BLaER1 treated with 17β-estradiol and CSF1 and Interleukin-3, amounts not matched to agents 10 nM and 100 nM (cell line): ENCODE data around the gene CCDC57.
"Not testable (repeated sequence)": the region's sequence is repeated elsewhere in the genome, so short reads cannot be mapped to it uniquely, and the experiment has no call there.

ENCODE experiments used
- H3K27ac ChIP-seq, 11 experiments: shearing (Covaris generic); formaldehyde crosslinking; 2 replicates each; pipeline ENCODE4 v1.8.1; 2022
- H3K27me3 ChIP-seq, 11 experiments: shearing (Covaris generic); formaldehyde crosslinking; 2 replicates each; pipeline ENCODE4 v1.8.1; 2022
- H3K36me3 ChIP-seq, 11 experiments: shearing (Covaris generic); formaldehyde crosslinking; 2 replicates each; pipeline ENCODE4 v1.8.1; 2022
- H3K4me1 ChIP-seq, 10 experiments: shearing (Covaris generic); formaldehyde crosslinking; 2 replicates each; pipeline ENCODE4 v1.8.1; 2022
- H3K4me2 ChIP-seq, 11 experiments: shearing (Covaris generic); formaldehyde crosslinking; 2 replicates each; pipeline ENCODE4 v1.8.1; 2022
- H3K4me3 ChIP-seq, 10 experiments: shearing (Covaris generic); formaldehyde crosslinking; 2 replicates each; pipeline ENCODE4 v1.8.1; 2022
- H3K9ac ChIP-seq, 11 experiments: shearing (Covaris generic); formaldehyde crosslinking; 2 replicates each; pipeline ENCODE4 v1.8.1; 2022
- H3K9me3 ChIP-seq, 11 experiments: shearing (Covaris generic); formaldehyde crosslinking; replicated peaks in 1 of 11; 2 replicates each; pipeline ENCODE4 v1.8.1; 2022
- H4K20me1 ChIP-seq, 11 experiments: shearing (Covaris generic); formaldehyde crosslinking; 2 replicates each; pipeline ENCODE4 v1.8.1; 2022
- Cebpa-rat ChIP-seq, 11 experiments: shearing (Covaris generic); IDR thresholded peaks; 2 replicates each; pipeline ENCODE4 v1.8.1; 2022

The CCDC57 gene

GRCh38 chr17:82212331-82213250, at the start of gene CCDC57:
TSS of gene CCDC57 (minus strand) at chr17:82212842. CDS start at chr17:82201944, 10,898 bp downstream.
- Histone ChIP-seq H3K4me2 (peak within 1 kb of the TSS; percentile 96 to 100 (median 99)), H3K9ac (peak within 1 kb of the TSS; percentile 84 to 97 (median 89)), H3K4me3 (peak within 1 kb of the TSS; percentile 79 to 96 (median 86)), H3K36me3 (peaks cover 0 to 4% (median 0%) of the 10 kb centered on the region in 11 experiments; a peak in 4 of 22 replicates), H3K27ac (peak within 1 kb of the TSS; percentile 83 to 95 (median 90)), H3K4me1 (peaks cover 45 to 69% (median 56%) of the 10 kb centered on the region in 10 experiments), H3K9me3 (no peaks in the 10 kb centered on the region), H4K20me1 (no peaks in the 10 kb centered on the region), H3K27me3 (peaks cover 0 to 5% (median 0%) of the 10 kb centered on the region in 11 experiments; a peak in 3 of 22 replicates)
- TF ChIP-seq Cebpa-rat (IDR thresholded peaks at IDR 0.05): no peak

GRCh38 chr17:82262344-82262743, 49.7 kb upstream of the CCDC57 start:
- Histone ChIP-seq H3K4me1 (peaks cover 0 to 16% (median 4%) of the 10 kb centered on the region in 10 experiments; a peak in 14 of 20 replicates), H3K4me3 (no peak overlapping the region), H3K27ac (no peak overlapping the region), H3K4me2 (no peak overlapping the region), H3K9ac (no peak overlapping the region), H4K20me1 (peaks cover 96 to 100% (median 100%) of the 10 kb centered on the region in 11 experiments), H3K27me3 (no peaks in the 10 kb centered on the region), H3K36me3 (peaks cover 97 to 100% (median 100%) of the 10 kb centered on the region in 11 experiments), H3K9me3 (peaks cover 0 to 21% (median 0%) of the 10 kb centered on the region in 11 experiments; a peak in 7 of 22 replicates)
- TF ChIP-seq Cebpa-rat (IDR thresholded peaks at IDR 0.05): no peak

DNA sequence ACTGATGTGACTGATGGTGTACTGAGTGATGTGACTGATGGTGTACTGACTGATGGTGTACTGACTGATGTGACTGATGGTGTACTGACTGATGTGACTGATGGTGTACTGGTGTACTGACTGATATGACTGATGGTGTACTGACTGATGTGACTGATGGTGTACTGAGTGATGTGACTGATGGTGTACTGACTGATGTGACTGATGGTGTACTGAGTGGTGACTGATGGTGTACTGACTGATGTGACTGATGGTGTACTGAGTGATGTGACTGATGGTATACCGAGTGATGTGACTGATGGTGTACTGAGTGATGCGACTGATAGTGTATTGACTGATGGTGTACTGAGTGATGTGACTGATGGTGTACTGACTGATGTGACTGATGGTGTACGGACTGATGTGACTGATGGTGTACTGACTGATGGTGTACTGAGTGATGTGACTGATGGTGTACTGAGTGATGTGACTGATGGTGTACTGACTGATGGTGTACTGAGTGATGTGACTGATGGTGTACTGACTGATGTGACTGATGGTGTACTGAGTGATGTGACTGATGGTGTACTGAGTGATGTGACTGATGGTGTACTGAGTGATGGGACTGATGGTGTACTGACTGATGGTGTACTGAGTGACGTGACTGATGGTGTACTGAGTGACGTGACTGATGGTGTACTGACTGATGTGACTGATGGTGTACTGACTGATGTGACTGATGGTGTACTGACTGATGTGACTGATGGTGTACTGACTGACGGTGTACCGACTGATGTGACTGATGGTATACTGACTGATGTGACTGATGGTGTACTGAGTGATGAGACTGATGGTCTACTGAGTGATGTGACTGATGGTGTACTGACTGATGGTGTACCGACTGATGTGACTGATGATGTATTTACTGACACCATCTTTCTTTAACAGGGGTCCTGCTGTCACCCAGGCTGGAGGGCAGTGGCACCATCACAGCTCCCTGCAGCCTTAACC, 47.6 kb upstream of the CCDC57 start:
- not testable (repeated sequence) for H3K9ac ChIP-seq, H3K27me3 ChIP-seq, H3K4me3 ChIP-seq, H3K4me1 ChIP-seq, H3K4me2 ChIP-seq, H3K27ac ChIP-seq
- peaks cover 0 to 23% (median under 1%) of the 10 kb centered on the region in 11 experiments; a peak in 7 of 22 replicates for H3K9me3 ChIP-seq
- H4K20me1 ChIP-seq: peaks cover 95 to 100% (median 100%) of the 10 kb centered on the region in 11 experiments
- peaks cover 98 to 100% (median 100%) of the 10 kb centered on the region in 11 experiments for H3K36me3 ChIP-seq

DNA sequence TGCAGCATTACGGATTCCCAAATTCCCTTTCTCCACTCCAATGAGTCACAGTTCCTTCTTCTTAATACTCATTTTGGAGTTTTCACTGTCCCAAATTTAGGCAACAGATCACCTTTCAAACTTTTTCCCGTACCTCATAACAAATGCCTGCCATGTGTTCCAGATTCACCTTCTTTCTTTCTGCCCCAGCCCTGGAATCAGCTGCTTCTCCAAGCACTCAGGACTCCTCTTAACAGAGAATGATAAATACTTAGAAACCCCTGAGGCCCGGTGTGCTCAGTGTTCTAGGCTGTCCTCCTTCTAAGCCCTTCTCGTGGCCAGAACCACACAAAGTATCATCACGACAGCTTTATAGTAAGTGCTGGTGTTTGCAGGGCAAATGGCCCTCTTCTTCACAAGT, 45.9 kb upstream of the CCDC57 start:
- H3K9ac ChIP-seq: no peak overlapping the region
- H3K4me1 ChIP-seq: no peaks in the 10 kb centered on the region
- peaks cover 0 to 28% (median 8%) of the 10 kb centered on the region in 11 experiments; a peak in 7 of 22 replicates for H3K9me3 ChIP-seq
- H4K20me1 ChIP-seq: peaks cover 94 to 100% (median 100%) of the 10 kb centered on the region in 11 experiments
- no peak overlapping the region for H3K4me2 ChIP-seq
- peaks cover 92 to 100% (median 100%) of the 10 kb centered on the region in 11 experiments for H3K36me3 ChIP-seq
- H3K4me3 ChIP-seq: no peak overlapping the region
- no peaks in the 10 kb centered on the region for H3K27me3 ChIP-seq
- TF ChIP-seq Cebpa-rat (IDR thresholded peaks at IDR 0.05): no peak
- H3K27ac ChIP-seq: no peak overlapping the region

DNA sequence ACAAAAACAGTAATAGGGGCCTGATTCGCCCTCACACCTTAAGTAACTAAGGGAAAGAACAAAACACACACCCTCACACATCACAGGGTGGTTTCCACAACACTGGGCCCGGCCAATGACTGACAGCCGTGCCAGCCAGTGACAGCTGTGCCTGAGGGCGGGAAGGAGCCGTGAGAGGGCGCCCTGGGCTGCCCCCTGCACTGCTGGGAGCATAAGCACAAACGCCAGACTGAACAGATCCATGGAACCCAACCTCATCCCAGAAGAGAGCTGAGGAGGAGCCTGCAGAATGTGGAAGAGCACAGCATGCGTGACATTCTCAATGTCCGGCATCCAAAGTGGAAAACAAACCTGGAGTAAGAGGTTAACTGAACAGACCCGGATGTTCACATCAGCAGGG, 44.8 kb upstream of the CCDC57 start:
- Histone ChIP-seq H3K36me3 (peaks cover 92 to 100% (median 100%) of the 10 kb centered on the region in 11 experiments), H3K9ac (no peak overlapping the region), H3K27ac (no peak overlapping the region), H3K4me1 (no peaks in the 10 kb centered on the region), H3K27me3 (no peaks in the 10 kb centered on the region), H3K9me3 (peaks cover 0 to 28% (median 8%) of the 10 kb centered on the region in 11 experiments; a peak in 7 of 22 replicates), H3K4me3 (no peak overlapping the region), H4K20me1 (peaks cover 94 to 100% (median 100%) of the 10 kb centered on the region in 11 experiments), H3K4me2 (no peak overlapping the region)
- TF ChIP-seq Cebpa-rat (IDR thresholded peaks at IDR 0.05): no peak

GRCh38 chr17:82256242-82256885, 43.7 kb upstream of the CCDC57 start:
- peaks cover 92 to 100% (median 100%) of the 10 kb centered on the region in 11 experiments for H3K36me3 ChIP-seq

DNA sequence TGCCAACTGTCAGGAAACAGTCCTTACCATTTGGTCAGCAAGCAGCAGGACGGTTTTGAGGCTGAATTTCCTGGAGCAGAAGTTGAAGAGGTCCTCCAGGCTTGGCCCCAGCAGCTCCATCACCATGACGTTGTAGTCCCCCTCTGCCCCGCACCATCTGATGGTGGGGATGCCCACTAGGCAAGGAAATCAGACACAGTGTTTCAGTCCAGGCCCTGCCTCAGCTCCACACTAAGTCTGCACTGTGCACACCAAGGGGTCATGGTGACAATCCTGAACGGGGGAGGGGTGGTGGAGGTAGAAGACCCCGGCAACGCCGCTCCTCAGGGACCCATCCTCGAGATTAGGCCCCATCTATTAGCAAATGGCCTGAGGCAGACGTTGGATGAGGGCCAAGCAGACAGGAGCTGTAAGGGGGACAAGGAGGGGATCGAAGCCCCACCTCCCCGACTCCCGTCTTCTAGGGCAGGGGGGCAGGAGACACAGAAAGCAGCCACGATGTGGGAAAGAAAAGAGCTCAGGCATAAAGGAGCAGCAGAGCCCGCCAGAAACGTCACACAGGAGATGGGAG, 42.8 kb upstream of the CCDC57 start:
- no peak overlapping the region for H3K27ac ChIP-seq
- H3K9ac ChIP-seq: no peak overlapping the region
- no peak overlapping the region for H3K4me3 ChIP-seq
- no peak for TF ChIP-seq Cebpa-rat (IDR thresholded peaks at IDR 0.05)
- H3K4me1 ChIP-seq: peaks cover 0 to 10% (median 6%) of the 10 kb centered on the region in 10 experiments; a peak in 9 of 20 replicates
- H3K36me3 ChIP-seq: peaks cover 92 to 100% (median 100%) of the 10 kb centered on the region in 11 experiments
- H3K27me3 ChIP-seq: no peaks in the 10 kb centered on the region
- H4K20me1 ChIP-seq: peaks cover 94 to 100% (median 100%) of the 10 kb centered on the region in 11 experiments
- peaks cover 0 to 8% (median 0%) of the 10 kb centered on the region in 11 experiments; a peak in 4 of 22 replicates for H3K9me3 ChIP-seq
- H3K4me2 ChIP-seq: no peak overlapping the region

More at GRCh38 chr17:82256242-82256885, 43.7 kb upstream of the CCDC57 start:
- Histone ChIP-seq H3K27ac (no peak overlapping the region), H4K20me1 (peaks cover 94 to 100% (median 100%) of the 10 kb centered on the region in 11 experiments), H3K4me1 (peaks cover 0 to under 1% (median 0%) of the 10 kb centered on the region in 10 experiments; a peak in 2 of 20 replicates), H3K4me2 (no peak overlapping the region), H3K9ac (no peak overlapping the region), H3K27me3 (no peaks in the 10 kb centered on the region), H3K9me3 (peaks cover 0 to 17% (median 4%) of the 10 kb centered on the region in 11 experiments; a peak in 7 of 22 replicates), H3K4me3 (no peak overlapping the region)
- TF ChIP-seq Cebpa-rat (IDR thresholded peaks at IDR 0.05): no peak

DNA sequence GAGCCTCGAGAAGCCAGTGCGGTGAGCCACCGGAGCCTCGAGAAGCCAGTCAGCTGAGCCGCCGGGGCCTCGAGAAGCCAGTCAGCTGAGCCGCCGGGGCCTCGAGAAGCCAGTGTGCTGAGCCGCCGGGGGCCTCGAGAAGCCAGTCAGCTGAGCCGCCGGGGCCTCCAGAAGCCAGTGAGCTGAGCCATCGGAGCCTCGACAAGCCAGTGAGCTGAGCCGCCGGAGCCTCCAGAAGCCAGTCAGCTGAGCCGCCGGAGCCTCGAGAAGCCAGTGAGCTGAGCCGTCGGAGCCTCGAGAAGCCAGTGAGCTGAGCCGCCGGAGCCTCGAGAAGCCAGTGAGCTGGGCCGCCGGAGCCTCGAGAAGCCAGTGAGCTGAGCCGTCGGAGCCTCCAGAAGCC, 42.1 kb upstream of the CCDC57 start:
- H3K27ac ChIP-seq, H3K4me2 ChIP-seq, H3K9me3 ChIP-seq, H3K9ac ChIP-seq, H3K27me3 ChIP-seq, H3K4me3 ChIP-seq: not testable (repeated sequence)
- Histone ChIP-seq H4K20me1 (peaks cover 97 to 100% (median 100%) of the 10 kb centered on the region in 11 experiments), H3K36me3 (peaks cover 93 to 100% (median 100%) of the 10 kb centered on the region in 11 experiments), H3K4me1 (peaks cover 6 to 17% (median 14%) of the 10 kb centered on the region in 10 experiments; a peak in 17 of 20 replicates)

GRCh38 chr17:82254096-82254495, 41.5 kb upstream of the CCDC57 start:
- not testable (repeated sequence) for H3K9me3 ChIP-seq, H3K4me2 ChIP-seq, H3K4me3 ChIP-seq, H3K9ac ChIP-seq, H3K27ac ChIP-seq, H3K27me3 ChIP-seq
- peaks cover 93 to 100% (median 100%) of the 10 kb centered on the region in 11 experiments for H3K36me3 ChIP-seq
- peaks cover 97 to 100% (median 100%) of the 10 kb centered on the region in 11 experiments for H4K20me1 ChIP-seq
- H3K4me1 ChIP-seq: peaks cover 7 to 23% (median 20%) of the 10 kb centered on the region in 10 experiments
